Loucy (cell line): ENCODE results near the gene HMX3.

Experiments
- EZH2phosphoT487 ChIP-seq: fragments of 200-600 bp; IDR thresholded peaks from 2 replicates; pipeline ENCODE4 v1.6.1; 2018; ENCODE audit warnings: antibody characterized with exemption, mild to moderate bottlenecking, moderate library complexity, borderline replicate concordance
- TF ChIP-seq, protein P1 (sequence below): fragments of 200-600 bp; sonication (generic); conservative IDR thresholded peaks from 2 replicates; pipeline ENCODE4 v1.5.1; 2014; ENCODE audit warnings: mild to moderate bottlenecking, antibody characterized with exemption, low read length

DNA sequence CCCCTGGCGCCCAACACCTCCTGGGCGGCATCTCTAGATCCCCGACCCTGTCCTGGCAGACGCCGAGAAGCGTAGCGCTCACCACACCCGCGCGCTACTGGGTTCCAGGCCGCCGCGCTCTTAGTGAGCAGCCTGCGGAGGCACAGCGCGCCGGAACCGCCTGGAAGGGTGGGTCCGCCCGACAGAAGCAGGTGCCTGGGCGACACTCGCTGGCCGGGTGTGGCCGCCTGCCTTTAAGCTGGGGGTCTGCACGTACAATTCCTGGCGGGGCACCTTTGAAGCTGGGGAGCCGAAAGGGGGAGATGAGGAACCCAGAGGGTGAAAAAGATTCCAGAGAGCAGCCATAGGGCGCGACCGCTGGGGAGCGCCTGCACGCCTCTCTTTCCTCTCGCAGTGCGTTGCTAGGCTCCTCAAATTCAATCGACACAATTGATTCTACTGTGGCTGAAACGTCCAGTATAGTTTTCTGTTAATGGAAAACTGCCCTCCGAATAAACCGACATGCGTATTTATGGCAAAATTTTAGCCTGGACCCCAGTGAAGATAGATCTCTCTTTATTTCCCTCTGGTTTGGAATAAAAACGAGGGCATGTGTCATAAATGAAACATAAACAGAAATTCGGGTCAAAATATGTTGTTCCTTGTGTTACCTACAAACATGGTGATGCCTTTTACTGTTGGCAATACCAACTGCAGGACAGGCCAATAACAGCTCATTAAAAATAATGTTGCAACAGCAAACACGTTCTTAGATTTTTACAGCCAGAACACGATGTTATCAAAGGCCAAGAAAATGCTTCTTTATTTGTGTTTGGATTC lies 4.6 kb downstream of the HMX3 start:
- TF ChIP-seq, protein P1, sequence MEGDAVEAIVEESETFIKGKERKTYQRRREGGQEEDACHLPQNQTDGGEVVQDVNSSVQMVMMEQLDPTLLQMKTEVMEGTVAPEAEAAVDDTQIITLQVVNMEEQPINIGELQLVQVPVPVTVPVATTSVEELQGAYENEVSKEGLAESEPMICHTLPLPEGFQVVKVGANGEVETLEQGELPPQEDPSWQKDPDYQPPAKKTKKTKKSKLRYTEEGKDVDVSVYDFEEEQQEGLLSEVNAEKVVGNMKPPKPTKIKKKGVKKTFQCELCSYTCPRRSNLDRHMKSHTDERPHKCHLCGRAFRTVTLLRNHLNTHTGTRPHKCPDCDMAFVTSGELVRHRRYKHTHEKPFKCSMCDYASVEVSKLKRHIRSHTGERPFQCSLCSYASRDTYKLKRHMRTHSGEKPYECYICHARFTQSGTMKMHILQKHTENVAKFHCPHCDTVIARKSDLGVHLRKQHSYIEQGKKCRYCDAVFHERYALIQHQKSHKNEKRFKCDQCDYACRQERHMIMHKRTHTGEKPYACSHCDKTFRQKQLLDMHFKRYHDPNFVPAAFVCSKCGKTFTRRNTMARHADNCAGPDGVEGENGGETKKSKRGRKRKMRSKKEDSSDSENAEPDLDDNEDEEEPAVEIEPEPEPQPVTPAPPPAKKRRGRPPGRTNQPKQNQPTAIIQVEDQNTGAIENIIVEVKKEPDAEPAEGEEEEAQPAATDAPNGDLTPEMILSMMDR, result no peak
- TF ChIP-seq EZH2phosphoT487, result no peak
